Activated naive CD8-positive, alpha-beta T cell (primary cell): ENCODE measurements around the gene ATXN7L1.

Source experiments
- H3K27ac Mint-ChIP-seq: one replicate; pipeline ENCODE4 v1.8.0; 2021; ENCODE audit warnings: mixed read lengths
- H3K27me3 Mint-ChIP-seq: one replicate; pipeline ENCODE4 v1.8.0; 2021; ENCODE audit warnings: mixed read lengths
- H3K36me3 Mint-ChIP-seq: one replicate; pipeline ENCODE4 v1.8.0; 2021; ENCODE audit warnings: mixed read lengths
- H3K4me1 Mint-ChIP-seq: one replicate; pipeline ENCODE4 v1.8.0; 2021; ENCODE audit warnings: low read depth, mixed read lengths
- H3K4me3 Mint-ChIP-seq: one replicate; pipeline ENCODE4 v1.8.0; 2021; ENCODE audit warnings: mild to moderate bottlenecking, mixed read lengths
- H3K9me3 Mint-ChIP-seq: one replicate; pipeline ENCODE4 v1.8.0; 2021; ENCODE audit warnings: low read depth, mixed read lengths

ATXN7L1 gene

DNA sequence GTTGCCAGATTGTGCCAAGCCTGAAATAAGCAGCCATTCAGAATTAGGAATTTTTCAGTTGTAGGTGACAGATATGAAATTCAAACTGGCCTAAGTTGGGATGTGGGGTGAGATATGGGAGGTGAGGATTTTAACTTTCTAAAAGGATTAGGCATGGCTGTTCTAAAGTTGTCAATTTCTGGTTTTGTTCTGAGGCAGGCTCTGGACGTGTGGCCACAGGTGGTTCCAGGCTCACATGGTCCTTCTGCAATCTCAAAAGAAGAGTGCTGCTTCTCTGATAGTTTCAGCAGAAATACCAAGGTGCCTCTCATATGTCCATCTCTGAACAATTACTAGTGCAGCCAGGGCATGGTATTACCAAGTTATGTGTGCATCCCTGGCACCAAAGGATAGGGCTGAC is 316.5 kb downstream of the ATXN7L1 start:
- Mint-ChIP-seq H3K4me3 (no peak overlapping the region), H3K27ac (no peak overlapping the region), H3K9me3 (no peaks in the 10 kb centered on the region), H3K4me1 (no peaks in the 10 kb centered on the region), H3K36me3 (peaks cover 8% of the 10 kb centered on the region), H3K27me3 (no peaks in the 10 kb centered on the region)
